SK-N-SH treated with all-trans-retinoic acid at 6 μM for 48 hours (cell line): Measurements from ENCODE around the gene POMP.

Experiments used
- ATAC-seq: fragments of 200-7000 bp; cut with Tn5 transposase; 3 replicates; pipeline ENCODE4 v1.9.1; 2020; ENCODE audit warnings: mild to moderate bottlenecking, moderate library complexity
- ARNTL ChIP-seq: fragments of 450-650 bp; formaldehyde crosslinking; IDR thresholded peaks from 2 replicates; pipeline ENCODE4 v1.5.0; 2020; ENCODE audit warnings: low read depth, mild to moderate bottlenecking, moderate library complexity, borderline replicate concordance
- BACH2 ChIP-seq: fragments of 250-450 bp; sonication (Bioruptor Pico); IDR thresholded peaks from 2 replicates; pipeline ENCODE4 v1.9.0; 2021; ENCODE audit warnings: mild to moderate bottlenecking, borderline replicate concordance
- CSDC2 ChIP-seq: fragments of 250-450 bp; sonication (Bioruptor Pico); IDR thresholded peaks from 2 replicates; pipeline ENCODE4 v1.5.0; 2020; ENCODE audit warnings: mild to moderate bottlenecking, moderate library complexity
- ESRRG ChIP-seq: fragments of 250-450 bp; sonication (Bioruptor Pico); IDR thresholded peaks from 2 replicates; pipeline ENCODE4 v1.6.1; 2021; ENCODE audit warnings: mild to moderate bottlenecking
- GLIS3 ChIP-seq: fragments of 250-450 bp; sonication (Bioruptor Pico); IDR thresholded peaks from 2 replicates; pipeline ENCODE4 v1.5.0; 2020; ENCODE audit warnings: mild to moderate bottlenecking, moderate library complexity
- ISL1 ChIP-seq: fragments of 250-450 bp; sonication (Bioruptor Pico); IDR thresholded peaks from 2 replicates; pipeline ENCODE4 v2.1.2; 2022; ENCODE audit warnings: mild to moderate bottlenecking, moderate library complexity
- OSR1 ChIP-seq: fragments of 250-450 bp; sonication (Bioruptor Pico); IDR thresholded peaks from 2 replicates; pipeline ENCODE4 v1.8.0; 2022; ENCODE audit warnings: moderate library complexity, mild to moderate bottlenecking, inconsistent platforms
- PPARA ChIP-seq: fragments of 250-450 bp; sonication (Bioruptor Pico); IDR thresholded peaks from 2 replicates; pipeline ENCODE4 v1.5.0; 2020; ENCODE audit warnings: mild to moderate bottlenecking, borderline replicate concordance
- RARB ChIP-seq: fragments of 250-450 bp; sonication (Bioruptor Pico); IDR thresholded peaks from 2 replicates; pipeline ENCODE4 v1.8.0; 2021; ENCODE audit warnings: mild to moderate bottlenecking, moderate library complexity
- SNAI2 ChIP-seq: fragments of 250-450 bp; sonication (Bioruptor Pico); IDR thresholded peaks from 2 replicates; pipeline ENCODE4 v1.5.0; 2020; ENCODE audit warnings: mild to moderate bottlenecking, moderate library complexity
- TCF4 ChIP-seq: fragments of 250-450 bp; sonication (Bioruptor Pico); IDR thresholded peaks from 2 replicates; pipeline ENCODE4 v1.8.0; 2021; ENCODE audit warnings: mild to moderate bottlenecking, moderate library complexity, borderline replicate concordance
- TOX ChIP-seq: fragments of 250-450 bp; sonication (Bioruptor Pico); IDR thresholded peaks from 2 replicates; pipeline ENCODE4 v1.8.0; 2021; ENCODE audit warnings: mild to moderate bottlenecking, moderate library complexity, borderline replicate concordance
- ZC3H10 ChIP-seq: fragments of 250-450 bp; sonication (Bioruptor Pico); IDR thresholded peaks from 2 replicates; pipeline ENCODE4 v1.5.1; 2021; ENCODE audit warnings: mild to moderate bottlenecking, moderate library complexity
- ZFP3 ChIP-seq: fragments of 250-450 bp; sonication (Bioruptor Pico); IDR thresholded peaks from 2 replicates; pipeline ENCODE4 v1.5.0; 2020; ENCODE audit warnings: mild to moderate bottlenecking, moderate library complexity
- ZFP30 ChIP-seq: fragments of 450-650 bp; formaldehyde crosslinking; IDR thresholded peaks from 2 replicates; pipeline ENCODE4 v1.5.0; 2022; ENCODE audit warnings: mild to moderate bottlenecking, moderate library complexity
- ZNF70 ChIP-seq: fragments of 450-650 bp; formaldehyde crosslinking; IDR thresholded peaks from 2 replicates; pipeline ENCODE4 v1.5.0; 2020; ENCODE audit warnings: mild to moderate bottlenecking, moderate library complexity
- ZNF8 ChIP-seq: fragments of 450-650 bp; formaldehyde crosslinking; IDR thresholded peaks from 2 replicates; pipeline ENCODE4 v1.5.0; 2020; ENCODE audit warnings: mild to moderate bottlenecking, moderate library complexity
- TF ChIP-seq, protein P1 (sequence below): fragments of 250-450 bp; sonication (Bioruptor Pico); IDR thresholded peaks from 2 replicates; pipeline ENCODE4 v1.5.0; 2020; ENCODE audit warnings: mild to moderate bottlenecking, moderate library complexity
- TF ChIP-seq, protein P2 (sequence below): fragments of 250-450 bp; sonication (Bioruptor Pico); IDR thresholded peaks from 2 replicates; pipeline ENCODE4 v1.5.1; 2021; ENCODE audit warnings: mild to moderate bottlenecking, moderate library complexity
- TF ChIP-seq, protein P3 (sequence below): fragments of 250-450 bp; sonication (Bioruptor Pico); IDR thresholded peaks from 2 replicates; pipeline ENCODE4 v1.8.0; 2021; ENCODE audit warnings: low read depth, mild to moderate bottlenecking, moderate library complexity, borderline replicate concordance
- TF ChIP-seq, protein P4 (sequence below): fragments of 250-450 bp; sonication (Bioruptor Pico); IDR thresholded peaks from 2 replicates; pipeline ENCODE4 v1.8.0; 2020; ENCODE audit warnings: mild to moderate bottlenecking, moderate library complexity, borderline replicate concordance

Gene POMP

DNA sequence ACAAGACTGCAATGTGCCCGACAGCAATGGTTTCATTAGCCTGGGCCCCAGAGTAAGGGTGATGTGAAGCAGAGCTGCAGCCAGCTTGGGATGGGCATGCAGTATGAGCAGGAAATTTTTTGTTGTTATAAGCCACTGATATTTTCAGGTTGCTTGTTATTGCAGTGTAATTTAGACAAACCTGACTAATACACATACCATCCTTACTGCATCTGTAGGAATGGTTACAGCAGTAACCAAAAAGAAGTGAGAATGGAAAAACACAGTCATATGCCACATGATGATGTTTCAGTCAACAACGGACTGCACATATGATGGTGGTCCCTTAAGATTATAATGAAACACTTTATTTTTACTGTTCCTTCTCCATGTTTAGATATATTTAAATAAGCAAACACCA is 8.6 kb upstream of the POMP start:
- TF ChIP-seq TOX (CRISPR knock-in tag) (no peak), OSR1 (CRISPR knock-in tag) (no peak), ZC3H10 (CRISPR knock-in tag) (no peak)
- no peak for ATAC-seq

DNA sequence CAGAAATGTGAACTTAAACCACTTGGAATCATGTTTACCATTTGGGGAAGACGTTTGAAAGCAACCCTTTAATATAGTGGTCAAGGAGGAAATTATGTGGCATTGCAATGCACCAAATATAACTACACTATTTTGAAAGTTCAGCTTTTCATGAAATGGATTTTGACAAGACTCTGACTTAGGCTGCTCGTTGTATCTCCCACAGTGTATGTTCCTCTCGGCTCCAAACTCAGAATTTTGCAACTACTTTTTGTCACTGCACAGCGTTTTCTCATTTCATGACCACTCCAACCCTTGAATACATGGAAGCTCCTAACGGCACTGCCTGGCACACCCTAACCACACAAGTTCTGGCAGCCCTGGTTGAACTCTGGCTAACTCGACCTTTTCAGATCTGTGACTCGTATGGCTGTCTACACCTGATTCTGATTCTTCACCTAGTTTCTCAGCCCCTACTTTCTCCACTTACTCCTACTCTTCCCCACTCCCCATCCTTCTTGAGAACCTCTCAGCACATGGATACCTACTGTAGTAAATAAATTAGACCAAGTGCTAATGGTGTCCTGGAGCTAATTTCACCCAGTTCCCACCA is 7.0 kb upstream of the POMP start:
- no peak for ATAC-seq
- TF ChIP-seq, protein P1, sequence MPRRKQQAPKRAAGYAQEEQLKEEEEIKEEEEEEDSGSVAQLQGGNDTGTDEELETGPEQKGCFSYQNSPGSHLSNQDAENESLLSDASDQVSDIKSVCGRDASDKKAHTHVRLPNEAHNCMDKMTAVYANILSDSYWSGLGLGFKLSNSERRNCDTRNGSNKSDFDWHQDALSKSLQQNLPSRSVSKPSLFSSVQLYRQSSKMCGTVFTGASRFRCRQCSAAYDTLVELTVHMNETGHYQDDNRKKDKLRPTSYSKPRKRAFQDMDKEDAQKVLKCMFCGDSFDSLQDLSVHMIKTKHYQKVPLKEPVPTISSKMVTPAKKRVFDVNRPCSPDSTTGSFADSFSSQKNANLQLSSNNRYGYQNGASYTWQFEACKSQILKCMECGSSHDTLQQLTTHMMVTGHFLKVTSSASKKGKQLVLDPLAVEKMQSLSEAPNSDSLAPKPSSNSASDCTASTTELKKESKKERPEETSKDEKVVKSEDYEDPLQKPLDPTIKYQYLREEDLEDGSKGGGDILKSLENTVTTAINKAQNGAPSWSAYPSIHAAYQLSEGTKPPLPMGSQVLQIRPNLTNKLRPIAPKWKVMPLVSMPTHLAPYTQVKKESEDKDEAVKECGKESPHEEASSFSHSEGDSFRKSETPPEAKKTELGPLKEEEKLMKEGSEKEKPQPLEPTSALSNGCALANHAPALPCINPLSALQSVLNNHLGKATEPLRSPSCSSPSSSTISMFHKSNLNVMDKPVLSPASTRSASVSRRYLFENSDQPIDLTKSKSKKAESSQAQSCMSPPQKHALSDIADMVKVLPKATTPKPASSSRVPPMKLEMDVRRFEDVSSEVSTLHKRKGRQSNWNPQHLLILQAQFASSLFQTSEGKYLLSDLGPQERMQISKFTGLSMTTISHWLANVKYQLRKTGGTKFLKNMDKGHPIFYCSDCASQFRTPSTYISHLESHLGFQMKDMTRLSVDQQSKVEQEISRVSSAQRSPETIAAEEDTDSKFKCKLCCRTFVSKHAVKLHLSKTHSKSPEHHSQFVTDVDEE (CRISPR knock-in tag), result no peak
- TF ChIP-seq GLIS3 (CRISPR knock-in tag) (no peak), TCF4 (CRISPR knock-in tag) (no peak), ZNF70 (no peak), ZNF8 (CRISPR knock-in tag) (no peak), RARB (CRISPR knock-in tag) (no peak), ZFP3 (CRISPR knock-in tag) (no peak), BACH2 (no peak), CSDC2 (CRISPR knock-in tag) (no peak), ZC3H10 (CRISPR knock-in tag) (no peak), OSR1 (CRISPR knock-in tag) (no peak), ARNTL (no peak)
- TF ChIP-seq, protein P2, sequence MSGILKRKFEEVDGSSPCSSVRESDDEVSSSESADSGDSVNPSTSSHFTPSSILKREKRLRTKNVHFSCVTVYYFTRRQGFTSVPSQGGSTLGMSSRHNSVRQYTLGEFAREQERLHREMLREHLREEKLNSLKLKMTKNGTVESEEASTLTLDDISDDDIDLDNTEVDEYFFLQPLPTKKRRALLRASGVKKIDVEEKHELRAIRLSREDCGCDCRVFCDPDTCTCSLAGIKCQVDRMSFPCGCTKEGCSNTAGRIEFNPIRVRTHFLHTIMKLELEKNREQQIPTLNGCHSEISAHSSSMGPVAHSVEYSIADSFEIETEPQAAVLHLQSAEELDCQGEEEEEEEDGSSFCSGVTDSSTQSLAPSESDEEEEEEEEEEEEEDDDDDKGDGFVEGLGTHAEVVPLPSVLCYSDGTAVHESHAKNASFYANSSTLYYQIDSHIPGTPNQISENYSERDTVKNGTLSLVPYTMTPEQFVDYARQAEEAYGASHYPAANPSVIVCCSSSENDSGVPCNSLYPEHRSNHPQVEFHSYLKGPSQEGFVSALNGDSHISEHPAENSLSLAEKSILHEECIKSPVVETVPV, result no peak
- TF ChIP-seq, protein P3, sequence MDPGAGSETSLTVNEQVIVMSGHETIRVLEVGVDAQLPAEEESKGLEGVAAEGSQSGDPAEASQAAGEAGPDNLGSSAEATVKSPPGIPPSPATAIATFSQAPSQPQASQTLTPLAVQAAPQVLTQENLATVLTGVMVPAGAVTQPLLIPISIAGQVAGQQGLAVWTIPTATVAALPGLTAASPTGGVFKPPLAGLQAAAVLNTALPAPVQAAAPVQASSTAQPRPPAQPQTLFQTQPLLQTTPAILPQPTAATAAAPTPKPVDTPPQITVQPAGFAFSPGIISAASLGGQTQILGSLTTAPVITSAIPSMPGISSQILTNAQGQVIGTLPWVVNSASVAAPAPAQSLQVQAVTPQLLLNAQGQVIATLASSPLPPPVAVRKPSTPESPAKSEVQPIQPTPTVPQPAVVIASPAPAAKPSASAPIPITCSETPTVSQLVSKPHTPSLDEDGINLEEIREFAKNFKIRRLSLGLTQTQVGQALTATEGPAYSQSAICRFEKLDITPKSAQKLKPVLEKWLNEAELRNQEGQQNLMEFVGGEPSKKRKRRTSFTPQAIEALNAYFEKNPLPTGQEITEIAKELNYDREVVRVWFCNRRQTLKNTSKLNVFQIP (CRISPR knock-in tag), result no peak
- TF ChIP-seq, protein P4, sequence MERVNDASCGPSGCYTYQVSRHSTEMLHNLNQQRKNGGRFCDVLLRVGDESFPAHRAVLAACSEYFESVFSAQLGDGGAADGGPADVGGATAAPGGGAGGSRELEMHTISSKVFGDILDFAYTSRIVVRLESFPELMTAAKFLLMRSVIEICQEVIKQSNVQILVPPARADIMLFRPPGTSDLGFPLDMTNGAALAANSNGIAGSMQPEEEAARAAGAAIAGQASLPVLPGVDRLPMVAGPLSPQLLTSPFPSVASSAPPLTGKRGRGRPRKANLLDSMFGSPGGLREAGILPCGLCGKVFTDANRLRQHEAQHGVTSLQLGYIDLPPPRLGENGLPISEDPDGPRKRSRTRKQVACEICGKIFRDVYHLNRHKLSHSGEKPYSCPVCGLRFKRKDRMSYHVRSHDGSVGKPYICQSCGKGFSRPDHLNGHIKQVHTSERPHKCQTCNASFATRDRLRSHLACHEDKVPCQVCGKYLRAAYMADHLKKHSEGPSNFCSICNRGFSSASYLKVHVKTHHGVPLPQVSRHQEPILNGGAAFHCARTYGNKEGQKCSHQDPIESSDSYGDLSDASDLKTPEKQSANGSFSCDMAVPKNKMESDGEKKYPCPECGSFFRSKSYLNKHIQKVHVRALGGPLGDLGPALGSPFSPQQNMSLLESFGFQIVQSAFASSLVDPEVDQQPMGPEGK (CRISPR knock-in tag), result no peak
- TF ChIP-seq, all 23 proteins: peak for 0

DNA sequence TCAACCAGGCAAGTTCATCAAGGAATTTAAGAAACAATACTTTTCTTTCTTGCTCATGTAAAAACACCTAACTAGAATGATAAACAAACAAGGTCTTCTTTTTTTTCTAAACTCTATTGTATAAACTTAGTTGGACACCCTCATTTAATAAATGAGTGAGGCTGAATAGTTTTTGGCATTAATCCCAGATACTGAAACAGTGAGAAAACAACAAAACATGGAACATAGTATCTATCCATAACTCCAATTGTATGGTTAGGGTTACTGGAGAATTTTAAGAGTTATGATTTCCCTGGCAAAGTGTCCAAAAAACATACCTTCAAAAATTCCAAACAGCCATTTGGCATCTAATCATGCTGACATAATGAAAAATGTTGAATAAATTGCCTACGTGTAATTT is 5.8 kb upstream of the POMP start:
- no peak for ATAC-seq

DNA sequence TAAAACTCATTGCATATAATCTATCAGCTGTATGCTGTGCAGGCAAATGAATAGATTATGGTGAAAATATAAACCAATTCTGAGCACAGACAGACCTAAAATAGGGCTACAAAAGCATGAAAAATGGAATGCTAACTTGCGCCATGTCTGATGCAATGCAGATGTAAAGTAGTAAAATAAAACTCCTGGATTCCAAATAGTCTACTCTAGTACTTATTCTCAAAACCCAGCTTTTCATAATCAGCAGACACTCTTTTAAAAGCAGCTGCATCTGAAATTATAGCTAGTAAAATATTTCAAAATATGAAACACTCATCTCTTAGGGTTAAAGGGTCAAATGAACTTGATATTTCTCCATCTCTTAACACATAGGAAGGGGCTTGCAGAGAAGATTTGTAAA is 4.7 kb upstream of the POMP start:
- no peak for ATAC-seq
- no peak for TF ChIP-seq GLIS3 (CRISPR knock-in tag)
- TF ChIP-seq CSDC2 (CRISPR knock-in tag), result no peak
- no peak for TF ChIP-seq BACH2
- TF ChIP-seq ESRRG (CRISPR knock-in tag), result no peak
- no peak for TF ChIP-seq SNAI2 (CRISPR knock-in tag)
- TF ChIP-seq ZNF8 (CRISPR knock-in tag), result no peak
- no peak for TF ChIP-seq PPARA
- no peak for TF ChIP-seq OSR1 (CRISPR knock-in tag)
- TF ChIP-seq TCF4 (CRISPR knock-in tag), result no peak
- no peak for TF ChIP-seq ISL1
- TF ChIP-seq, all 23 proteins: peak for 0

More for the DNA sequence above, 5.8 kb upstream of the POMP start:
- TF ChIP-seq ARNTL (no peak), TCF4 (CRISPR knock-in tag) (no peak), ZFP30 (CRISPR knock-in tag) (no peak), ZNF8 (CRISPR knock-in tag) (no peak)
- TF ChIP-seq, protein P4 (CRISPR knock-in tag), result no peak
